ENCODE measurements around the gene DUSP16.
"Not testable (repeated sequence)": the region's sequence is repeated elsewhere in the genome, so short reads cannot be mapped to it uniquely, and the experiment has no call there.

DUSP16 gene

DNA sequence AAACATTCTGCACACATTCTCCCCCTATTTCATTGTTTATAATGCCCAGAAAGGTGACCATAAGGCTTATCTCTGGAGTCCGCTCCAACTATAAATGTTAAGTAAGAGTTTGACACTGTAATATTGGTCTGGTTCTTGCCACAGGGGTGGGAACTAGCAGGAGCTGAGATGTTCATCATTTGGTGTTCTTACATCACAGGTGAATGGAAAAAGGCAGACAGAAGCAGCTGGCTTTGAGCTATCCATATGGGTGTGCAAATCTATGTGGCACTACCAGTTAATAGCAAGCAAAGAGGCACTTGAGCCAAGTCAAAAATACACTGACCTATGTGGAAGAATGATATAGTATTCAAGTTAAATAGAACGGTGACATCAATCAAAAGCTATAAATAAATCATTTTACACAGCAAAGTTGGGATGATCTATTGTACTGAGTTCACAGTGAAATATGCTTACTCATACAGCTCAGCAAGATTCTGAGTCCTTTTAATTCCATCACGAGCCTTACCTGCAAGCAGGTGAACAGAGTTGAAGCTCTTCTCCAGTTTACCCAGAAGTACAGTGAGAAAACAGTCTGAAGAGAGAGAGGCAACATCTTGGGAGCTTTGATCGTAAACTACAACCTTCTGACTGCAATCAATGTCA lies 43.2 kb downstream of the DUSP16 start:
- DNase-seq: no peak

- DNase-seq: no peak
Observed at GRCh38 chr12:12518919-12519318, 43.7 kb downstream of the DUSP16 start.

DNA sequence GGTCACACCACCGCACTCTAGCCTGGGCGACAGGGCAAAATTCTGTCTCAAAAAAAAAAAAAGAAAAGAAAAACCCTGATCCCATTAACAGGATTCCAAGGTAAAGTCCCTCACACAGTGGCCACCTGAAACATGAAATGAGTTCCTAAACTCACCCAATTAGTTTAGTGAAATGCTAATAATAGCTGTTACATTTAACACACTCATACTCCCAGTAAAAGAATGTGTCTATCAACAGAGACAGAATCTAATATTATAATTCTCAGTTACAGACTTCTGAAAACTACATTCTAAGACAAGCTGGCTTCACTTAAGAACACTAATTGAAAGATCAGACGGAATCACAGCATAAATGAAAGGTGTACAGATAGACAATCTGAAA lies 44.2 kb downstream of the DUSP16 start:
- no peak for DNase-seq

GRCh38 chr12:12513416-12514006 lies 49.2 kb downstream of the DUSP16 start:
- no peak for DNase-seq

GRCh38 chr12:12511895-12512711 lies 50.6 kb downstream of the DUSP16 start:
- peak; percentile 69 for DNase-seq

DNA sequence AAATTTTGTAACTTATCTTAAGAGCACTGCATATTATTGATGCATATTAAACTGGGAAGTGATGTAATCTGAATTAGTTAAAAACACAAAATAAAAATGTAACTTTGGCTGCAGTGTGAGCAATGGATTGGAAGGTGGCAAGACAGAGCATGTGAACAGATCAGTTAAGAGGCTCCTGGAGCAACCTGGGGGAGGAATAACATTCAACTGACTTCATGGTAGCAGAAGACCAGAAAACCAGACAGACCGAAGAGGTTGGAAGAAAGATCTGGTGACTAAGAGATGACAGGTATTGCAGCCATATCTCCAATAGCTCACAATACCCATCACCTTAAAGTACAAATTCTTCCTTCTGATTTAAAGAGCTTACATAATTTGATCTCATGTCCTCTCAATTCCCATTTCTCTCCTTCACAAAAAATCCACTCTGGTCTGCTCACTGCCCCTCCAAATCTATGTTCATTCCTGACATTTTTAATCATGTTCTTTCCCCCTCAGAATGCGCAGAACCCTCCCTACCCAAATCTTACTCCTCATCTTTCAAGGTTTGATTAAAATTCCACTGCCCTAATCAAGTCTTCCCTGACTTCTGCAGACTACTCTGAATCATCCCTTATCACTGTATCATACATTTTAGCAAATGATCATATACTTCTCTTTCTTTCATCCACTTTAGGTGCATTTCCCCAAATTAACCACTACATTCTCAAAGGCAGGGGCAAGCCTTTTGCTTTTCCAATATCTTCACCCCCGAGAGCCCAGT lies 51.5 kb downstream of the DUSP16 start:
- no peak for DNase-seq

- DNase-seq: no peak
Observed at GRCh38 chr12:12510551-12510950, 52.1 kb downstream of the DUSP16 start.

GRCh38 chr12:12510141-12510540 lies 52.5 kb downstream of the DUSP16 start:
- DNase-seq: no peak

GRCh38 chr12:12508612-12509011 lies 54.1 kb downstream of the DUSP16 start:
- no peak for DNase-seq

DNA sequence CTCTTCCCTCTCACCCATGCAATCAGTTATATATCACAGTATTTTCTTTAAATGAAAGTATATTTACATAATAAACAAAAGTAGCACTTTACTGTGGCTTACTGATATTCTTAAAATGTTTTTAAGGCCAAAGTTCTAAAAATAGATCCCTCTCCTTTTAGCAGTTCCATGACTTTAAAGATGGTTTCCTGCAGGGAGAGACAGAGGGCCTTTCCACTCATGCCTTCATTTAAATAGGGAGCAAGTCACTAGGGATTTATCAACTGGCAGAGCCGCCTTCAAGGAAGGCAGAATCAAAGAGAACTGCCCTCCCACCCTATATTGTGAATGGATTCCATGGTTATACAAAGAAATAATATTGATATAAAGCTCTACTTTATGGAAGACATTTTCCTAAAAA lies 55.5 kb downstream of the DUSP16 start:
- no peak for DNase-seq

DNA sequence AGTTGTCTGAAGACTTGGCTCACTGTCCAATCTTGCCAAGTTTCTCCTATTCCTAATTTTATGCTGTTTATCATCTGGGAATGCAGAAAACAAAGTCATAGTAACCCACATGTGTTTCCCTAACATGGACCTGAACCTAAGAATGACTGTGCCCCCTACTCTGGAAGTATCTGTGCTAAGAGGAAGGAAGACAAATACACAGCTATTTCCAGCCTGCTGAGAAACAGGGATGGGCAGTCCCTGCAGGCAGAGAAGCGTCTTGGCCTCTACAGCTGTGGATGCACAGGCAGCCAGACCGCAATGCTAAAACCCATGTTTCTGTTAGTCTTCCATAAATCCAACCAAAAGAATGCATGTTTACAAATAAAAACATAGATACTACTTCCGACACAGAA lies 56.2 kb downstream of the DUSP16 start:
- DNase-seq: no peak

- peak; percentile 43 for DNase-seq
Observed at GRCh38 chr12:12505544-12506495, 56.8 kb downstream of the DUSP16 start.

DNA sequence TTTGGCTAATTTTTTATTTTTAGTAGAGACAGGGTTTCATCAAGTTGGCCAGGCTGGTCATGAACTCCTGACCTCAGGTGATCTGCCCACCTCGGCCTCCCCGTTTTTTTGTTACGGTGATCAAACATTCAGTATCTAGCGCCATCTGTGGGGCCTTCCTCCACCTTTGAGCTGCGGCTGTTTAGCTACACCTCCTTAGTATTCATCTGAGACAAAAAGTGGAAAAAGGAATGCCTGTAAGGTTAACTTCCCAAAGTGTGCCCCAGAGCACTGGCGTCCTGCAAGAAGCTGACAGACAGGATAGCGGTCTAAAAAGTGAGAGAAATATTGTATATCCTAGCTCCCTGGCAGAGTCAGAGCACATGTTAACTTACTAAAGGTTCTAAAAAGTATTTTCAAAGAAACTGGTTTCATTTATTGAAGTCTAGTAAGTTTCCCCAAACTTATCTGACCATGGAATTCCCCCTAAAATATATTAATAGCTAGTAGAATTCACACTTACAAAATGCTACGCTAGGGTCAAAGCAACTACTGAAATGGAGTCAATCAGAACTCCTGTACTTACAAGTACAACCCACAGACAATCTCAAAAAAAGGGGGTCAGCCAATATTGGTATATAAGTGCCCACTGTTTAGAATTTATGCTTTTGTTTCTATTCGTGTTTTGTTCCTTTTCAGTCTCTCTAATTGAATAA lies 59.1 kb downstream of the DUSP16 start:
- DNase-seq: no peak

- DNase-seq: no peak
Observed at GRCh38 chr12:12502815-12503151, 59.9 kb downstream of the DUSP16 start.

- not testable (repeated sequence) for DNase-seq
Observed at GRCh38 chr12:12502130-12502814, 60.4 kb downstream of the DUSP16 start.

DNA sequence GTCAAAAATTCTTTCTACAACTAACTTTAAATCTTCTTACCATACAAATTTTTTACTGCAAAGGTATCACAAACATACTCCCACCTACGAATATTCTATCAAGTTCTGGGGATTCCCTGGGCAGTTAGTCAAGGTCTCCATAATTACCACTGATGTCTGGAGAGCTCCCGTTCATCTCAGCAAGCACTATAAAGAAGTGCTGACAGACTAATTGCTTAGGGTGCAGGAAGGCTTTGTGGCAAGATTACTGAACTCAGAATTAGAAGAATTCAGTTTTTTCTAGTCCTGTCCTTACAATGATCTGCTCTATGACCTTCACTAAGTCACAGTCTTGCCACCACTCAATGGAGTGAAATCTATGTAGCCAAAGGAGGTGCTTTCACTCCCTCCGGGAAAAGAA lies 61.5 kb downstream of the DUSP16 start:
- no peak for DNase-seq

DNA sequence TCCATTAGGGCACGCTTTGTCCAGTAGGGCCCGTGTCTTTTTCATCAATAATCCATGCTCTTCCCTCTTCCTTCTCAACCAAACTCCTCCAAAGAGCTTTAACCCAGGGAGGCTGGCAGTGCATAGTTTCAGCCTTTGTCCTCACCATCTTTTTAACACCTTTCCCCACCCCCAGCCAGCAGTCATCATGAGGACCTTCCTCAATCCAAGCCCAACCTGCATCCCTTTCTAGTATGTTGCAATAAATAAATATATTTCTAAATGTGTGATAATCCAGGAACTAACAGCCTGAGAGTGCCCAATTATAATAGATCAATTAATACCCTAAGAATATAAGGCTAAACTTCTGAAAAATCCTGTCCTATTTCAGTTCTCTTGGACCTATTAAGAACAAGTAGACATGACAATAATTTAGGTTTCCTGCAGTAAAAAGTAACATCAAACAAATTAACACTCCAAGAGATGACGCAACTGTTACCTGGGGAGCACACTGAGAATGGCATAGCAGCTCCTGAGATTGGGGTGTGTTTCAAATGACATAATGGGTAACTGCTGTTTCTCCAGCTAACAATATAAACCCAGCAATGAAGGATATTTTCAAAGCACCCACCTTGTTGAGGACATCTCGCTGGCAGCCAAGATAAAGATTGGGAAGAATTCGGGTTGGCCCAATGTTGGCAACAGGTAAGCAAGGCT lies 62.6 kb downstream of the DUSP16 start:
- no peak for DNase-seq

DNA sequence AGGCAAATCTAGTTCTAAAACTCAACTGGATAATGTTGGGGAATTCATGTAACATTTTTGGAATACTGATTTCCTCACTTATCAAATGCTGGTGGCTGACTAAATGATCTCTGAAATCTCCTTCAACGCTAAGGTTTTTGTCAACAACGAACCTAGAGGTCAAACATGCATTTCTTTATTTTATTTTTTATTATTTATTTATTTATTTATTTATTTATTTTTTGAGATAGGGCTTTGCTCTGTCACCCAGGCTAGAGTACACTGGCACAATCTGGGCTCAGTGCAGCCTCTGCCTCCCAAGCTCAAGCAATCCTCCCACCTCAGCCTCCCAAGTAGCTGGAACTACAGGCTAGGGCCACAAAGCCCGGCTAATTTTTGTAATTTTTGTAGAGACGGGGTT lies 64.5 kb downstream of the DUSP16 start:
- DNase-seq: no peak

DNA sequence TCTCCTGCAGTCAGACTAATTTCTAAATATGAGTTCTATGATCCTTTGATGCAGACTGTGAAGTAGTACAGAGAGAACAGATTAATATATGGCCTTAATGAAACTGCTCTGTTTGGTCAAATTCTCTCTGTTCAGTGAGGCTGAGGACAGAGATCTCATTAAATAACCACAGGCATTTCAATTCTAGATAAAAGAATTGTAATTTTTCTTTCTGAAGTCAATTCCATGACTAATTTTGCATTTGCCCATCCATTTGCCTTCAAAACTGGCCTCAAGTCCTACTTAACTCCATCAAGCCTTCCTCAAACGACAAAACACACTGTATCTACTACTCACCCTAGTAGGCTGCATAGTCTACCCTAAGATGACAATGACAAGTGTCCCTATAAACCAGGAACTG lies 67.1 kb downstream of the DUSP16 start:
- DNase-seq: no peak

- DNase-seq: no peak
Observed at GRCh38 chr12:12492547-12492946, 70.1 kb downstream of the DUSP16 start.

DNA sequence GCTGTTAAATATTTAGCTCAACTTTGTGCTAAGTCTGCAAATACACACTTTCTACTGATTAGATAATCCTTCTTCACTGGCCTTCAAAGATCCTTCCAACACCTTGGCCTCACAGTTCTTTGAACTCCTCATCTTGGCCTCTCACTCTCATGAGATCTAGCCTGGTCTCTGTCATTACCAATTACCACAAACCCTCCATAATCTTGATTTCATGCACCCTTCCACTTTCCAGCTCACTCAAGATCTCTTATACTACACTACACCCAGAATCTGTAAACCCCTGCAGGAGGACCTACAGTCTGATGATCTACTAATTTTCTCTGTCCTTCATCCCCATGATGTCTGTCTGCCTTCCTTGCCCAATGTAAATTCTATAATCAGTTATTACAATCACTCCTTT lies 71.1 kb downstream of the DUSP16 start:
- no peak for DNase-seq

Data from stimulated activated CD4-positive, alpha-beta T cell treated with anti-CD3 and anti-CD28 coated beads, Interleukin-1b, Interleukin-23, amount 100 ng/mL, for 48 hours (primary cell).